HTR-8/SVneo (cell line): ENCODE measurements around the gene SLC35C1.
A peak's percentile ranks its signal among the peaks of the same experiment; 100 is the strongest.
"Not testable (repeated sequence)": the region's sequence is repeated elsewhere in the genome, so short reads cannot be mapped to it uniquely, and the experiment has no call there.

ENCODE experiments used
- DNase-seq: peaks from one replicate; pipeline ENCODE4 v3.0.0; 2011; ENCODE audit warnings: low spot score, mixed read lengths; ENCODE audit not compliant: insufficient read length
- FAIRE-seq: peaks from 2 replicates; lab custom pipeline; 2011; peaks lifted over from hg19 to GRCh38; lab: Jason Lieb, UNC

The SLC35C1 gene

GRCh38 chr11:45840251-45840650 is 35.3 kb downstream of the SLC35C1 start:
- FAIRE-seq, DNase-seq: not testable (repeated sequence)

DNA sequence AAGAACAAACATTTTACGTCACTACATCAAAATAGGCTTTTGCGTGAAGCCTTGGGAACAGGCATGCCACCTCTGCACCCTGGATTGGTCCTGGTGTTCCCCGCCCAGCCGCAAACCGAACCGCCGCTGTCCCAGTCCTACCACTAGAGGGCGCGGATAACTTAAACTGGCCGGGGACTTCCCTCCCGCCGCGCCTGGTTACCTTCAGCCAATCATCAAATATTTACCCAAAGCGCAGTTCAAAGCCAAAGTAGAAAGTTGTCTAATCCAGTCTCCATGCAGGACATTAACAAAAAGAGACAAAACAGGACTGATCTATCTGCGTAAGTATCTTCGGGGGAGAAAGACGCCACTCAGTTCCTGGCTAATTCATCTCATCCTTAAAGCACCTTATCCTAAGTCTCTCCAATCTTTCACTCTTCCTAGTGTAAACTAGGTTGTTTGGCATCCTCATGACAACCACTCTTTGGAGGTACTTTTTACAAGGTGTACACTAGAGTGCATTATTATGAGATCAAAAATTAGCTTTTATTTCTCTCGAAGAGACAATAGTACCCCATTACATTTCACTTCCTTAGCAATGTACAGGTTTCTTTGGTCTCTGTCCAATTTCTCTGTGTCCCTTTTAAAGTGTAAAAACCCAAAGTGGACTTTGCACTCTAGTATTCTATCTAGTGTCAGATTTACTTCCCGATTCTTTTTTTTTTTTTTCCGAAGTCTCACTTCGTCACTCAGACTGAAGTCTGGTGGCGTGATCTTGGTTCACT is 38.4 kb downstream of the SLC35C1 start:
- FAIRE-seq (peak; percentile 33), DNase-seq (peak; percentile 81)

- no peak for FAIRE-seq
- DNase-seq = no peak
These were observed 40.1 kb downstream of the SLC35C1 start for GRCh38 chr11:45844822-45845578.

GRCh38 chr11:45846174-45846675 is 41.3 kb downstream of the SLC35C1 start:
- no peak for FAIRE-seq

GRCh38 chr11:45846974-45847910 is 42.3 kb downstream of the SLC35C1 start, which contains the start of gene CRY2:
Gene CRY2, plus strand, starts transcription at chr11:45847475. Its CDS starts 16 bp downstream, at chr11:45847491.
- peak; percentile 96 for DNase-seq
- peak; percentile 85 for FAIRE-seq

More at GRCh38 chr11:45846174-45846675, 41.3 kb downstream of the SLC35C1 start:
- no peak for DNase-seq

DNA sequence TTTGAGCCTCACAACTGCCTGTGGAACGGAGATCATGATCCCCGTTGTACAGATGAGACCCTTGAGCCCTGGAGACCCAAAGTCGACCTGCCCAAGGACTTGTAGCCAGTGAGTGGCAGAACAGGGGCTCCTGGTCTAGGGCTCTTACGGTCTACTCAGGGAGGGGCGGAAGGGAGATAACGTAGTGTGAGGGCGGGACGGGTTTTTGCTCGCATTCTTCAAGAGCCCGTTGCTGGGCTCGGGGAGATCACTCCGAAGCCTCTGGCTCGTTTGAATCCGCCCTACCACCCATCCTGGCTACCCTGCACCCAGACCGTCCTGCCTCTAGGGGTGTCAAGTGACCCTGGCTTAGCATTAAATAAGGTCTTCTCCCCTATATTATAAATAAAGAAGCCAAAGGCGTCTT is 43.0 kb downstream of the SLC35C1 start:
- peak; percentile 47 for DNase-seq
- FAIRE-seq = no peak

- DNase-seq (no peak), FAIRE-seq (no peak)
These were observed 43.7 kb downstream of the SLC35C1 start for GRCh38 chr11:45848654-45849081.

DNA sequence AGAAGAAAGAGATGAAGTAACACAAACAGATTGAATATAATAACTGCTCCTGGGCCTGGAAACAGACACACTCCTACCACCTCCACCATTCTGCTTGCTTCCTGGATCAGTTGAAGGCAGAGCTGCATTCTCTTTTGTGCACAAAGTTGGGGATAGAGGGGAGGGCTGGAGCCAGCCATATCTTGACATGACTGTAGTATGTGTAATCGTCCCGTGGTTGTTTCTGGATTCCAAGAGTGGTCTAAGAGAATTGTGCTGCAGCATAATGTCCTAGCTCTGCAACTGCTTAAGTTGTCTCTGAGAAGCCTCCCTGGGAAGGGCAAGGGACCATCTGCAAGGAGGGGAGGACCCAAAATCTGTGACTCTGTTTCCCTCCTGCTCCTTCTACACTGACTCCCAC is 45.5 kb downstream of the SLC35C1 start:
- FAIRE-seq (no peak), DNase-seq (no peak)

DNA sequence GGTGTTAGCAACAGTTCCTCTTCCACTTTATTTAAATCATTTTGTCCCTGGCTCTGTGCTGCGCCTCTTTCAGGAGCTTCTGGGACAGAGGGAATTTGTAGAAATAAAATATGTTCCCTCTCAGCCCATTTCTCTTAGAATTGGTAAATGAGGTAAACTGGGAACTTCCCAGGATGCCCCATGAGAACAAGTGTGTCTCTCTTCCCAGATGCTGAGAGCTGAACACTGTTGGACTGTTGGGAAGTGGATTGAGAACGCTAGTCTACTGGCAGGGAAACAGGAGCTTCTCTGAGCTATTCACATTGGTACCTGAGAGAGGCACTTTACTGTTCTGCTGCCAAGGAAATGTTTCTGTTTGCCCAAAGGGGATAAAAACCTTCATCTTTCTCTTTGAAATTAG is 46.3 kb downstream of the SLC35C1 start:
- FAIRE-seq (no peak), DNase-seq (no peak)

DNA sequence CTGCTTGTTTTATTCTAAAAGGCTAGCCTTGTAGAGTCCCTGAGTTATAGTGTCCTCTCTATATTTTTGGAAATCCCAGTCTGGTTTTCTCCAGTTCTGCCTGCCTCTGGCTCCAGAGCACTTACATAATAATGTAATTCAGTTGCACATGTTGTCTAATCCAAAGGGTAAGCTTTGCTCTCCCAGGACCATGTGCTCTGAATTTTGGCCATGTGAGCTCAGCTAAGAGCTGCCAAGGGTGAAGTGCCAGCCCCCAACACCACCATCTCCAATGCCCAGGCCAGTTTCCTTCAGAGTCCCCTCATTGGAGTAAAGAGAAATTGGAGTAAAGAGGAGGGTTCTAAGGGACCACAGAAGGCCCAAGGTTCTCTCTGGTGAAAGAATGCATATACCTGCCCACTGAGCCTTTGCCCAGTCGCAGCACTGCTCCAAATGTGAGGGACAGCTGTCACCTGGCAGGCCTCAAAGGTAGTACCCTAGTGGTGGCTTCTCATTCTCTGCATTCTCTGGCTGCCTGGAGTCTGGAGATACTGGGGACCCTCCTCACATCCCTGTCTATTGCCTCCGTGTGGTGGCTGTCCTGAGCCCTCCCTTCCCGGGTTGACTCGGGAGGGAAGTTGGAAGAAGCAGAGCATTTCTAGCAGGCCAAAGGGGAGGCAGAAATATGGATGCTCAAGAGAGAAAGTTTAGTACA is 47.2 kb downstream of the SLC35C1 start:
- FAIRE-seq (no peak), DNase-seq (no peak)

DNA sequence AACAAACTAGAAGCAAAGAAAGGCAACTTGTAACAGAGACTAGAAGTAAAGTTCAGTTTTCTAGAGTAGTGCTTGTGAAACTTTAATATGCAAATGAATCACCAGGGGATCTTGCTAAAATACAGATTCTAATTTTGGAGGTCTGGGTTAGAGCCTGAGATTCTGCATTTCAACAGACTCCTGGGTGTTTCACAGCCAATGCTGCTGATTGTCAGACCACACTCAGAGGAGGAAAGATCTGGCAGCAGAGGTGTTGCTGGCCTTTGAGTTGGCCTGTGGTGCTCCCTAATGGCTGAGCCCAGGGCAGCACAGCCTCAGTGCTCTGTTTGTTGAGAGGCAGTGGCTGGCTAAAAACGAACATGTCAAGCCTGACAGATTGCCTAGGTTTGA is 47.8 kb downstream of the SLC35C1 start:
- FAIRE-seq = no peak
- DNase-seq = no peak

GRCh38 chr11:45853332-45854219 is 48.6 kb downstream of the SLC35C1 start:
- no peak for FAIRE-seq

GRCh38 chr11:45855308-45855707 is 50.4 kb downstream of the SLC35C1 start:
- DNase-seq = no peak
- no peak for FAIRE-seq

More at GRCh38 chr11:45853332-45854219, 48.6 kb downstream of the SLC35C1 start:
- no peak for DNase-seq

DNA sequence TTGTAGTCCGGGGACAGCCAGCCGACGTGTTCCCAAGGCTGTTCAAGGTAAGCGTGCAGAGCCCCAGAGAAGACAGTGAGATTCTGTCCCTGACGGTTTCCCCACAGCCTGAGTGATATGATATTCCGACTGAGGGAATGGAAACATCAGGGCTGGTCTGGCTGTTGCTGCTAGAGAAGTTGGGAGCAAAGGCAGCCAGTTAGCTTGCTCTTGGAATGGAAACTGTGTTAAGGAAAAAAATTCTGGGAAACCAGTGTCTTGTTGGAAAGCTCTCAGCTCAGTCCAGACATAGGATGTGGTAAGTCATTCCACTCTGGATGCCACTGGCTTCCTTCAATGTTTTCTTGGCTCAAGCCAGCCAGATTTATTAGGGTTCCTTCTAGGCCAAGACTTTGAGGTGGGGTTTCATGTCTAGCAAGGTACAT is 51.1 kb downstream of the SLC35C1 start:
- no peak for FAIRE-seq
- DNase-seq = no peak

DNA sequence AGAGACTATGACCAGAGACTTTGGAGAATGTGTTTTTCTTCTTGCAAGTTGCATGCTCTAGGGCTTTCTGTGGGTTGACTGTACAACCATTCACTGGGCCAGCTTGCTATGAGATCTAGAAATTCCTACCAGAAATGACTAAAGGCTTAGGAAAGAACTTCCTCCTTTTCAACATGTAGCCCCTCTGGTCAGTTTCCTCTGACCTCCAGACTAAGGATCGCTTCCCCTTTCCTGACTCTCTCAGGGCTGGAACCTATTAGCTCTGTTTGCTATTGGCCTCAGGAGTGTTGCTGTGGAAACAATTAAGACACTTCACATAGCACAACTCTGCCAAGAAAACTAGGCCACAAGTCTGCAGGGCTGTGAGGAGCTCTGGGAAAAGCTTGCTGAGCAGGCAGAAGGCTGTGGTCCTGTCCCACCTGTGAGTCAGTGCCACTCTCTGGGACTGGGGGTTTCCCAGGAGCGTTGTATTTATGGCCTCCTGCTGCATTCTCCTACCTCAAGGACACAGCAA is 53.1 kb downstream of the SLC35C1 start:
- DNase-seq (no peak), FAIRE-seq (no peak)

- no peak for FAIRE-seq
- DNase-seq = no peak
These were observed 53.9 kb downstream of the SLC35C1 start for GRCh38 chr11:45858751-45859398.

- DNase-seq (no peak), FAIRE-seq (no peak)
These were observed 54.8 kb downstream of the SLC35C1 start for GRCh38 chr11:45859661-45860140.

DNA sequence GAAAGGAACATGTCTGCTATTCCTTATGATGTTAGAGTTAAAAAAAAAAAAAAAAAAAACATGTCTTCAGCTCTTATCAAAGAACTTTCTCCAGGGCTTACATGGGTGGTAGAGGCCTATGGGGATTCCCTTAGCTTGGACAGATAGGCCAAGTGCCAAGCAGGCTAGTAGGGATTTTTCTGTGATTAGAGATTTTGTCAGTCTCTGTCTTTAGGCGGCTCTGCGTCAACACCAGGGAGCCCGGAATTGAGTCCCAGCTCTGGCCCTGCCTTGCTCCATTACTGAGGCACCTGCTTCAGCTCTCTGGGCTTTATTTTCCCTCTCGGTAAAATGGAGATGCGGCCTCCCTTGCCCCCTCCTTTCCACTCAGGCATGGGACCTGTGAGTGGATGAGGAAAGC is 55.4 kb downstream of the SLC35C1 start:
- DNase-seq = no peak
- FAIRE-seq = no peak
